GM18508 (cell line): ENCODE data around the gene MBNL3.

Source experiments
- ATAC-seq: cut with Tn5 transposase; IDR thresholded peaks from one replicate; pipeline ENCODE4 v1.9.1; 2021; ENCODE audit warnings: moderate number of reproducible peaks; ENCODE audit not compliant: insufficient read depth, unreplicated experiment

Gene MBNL3

DNA sequence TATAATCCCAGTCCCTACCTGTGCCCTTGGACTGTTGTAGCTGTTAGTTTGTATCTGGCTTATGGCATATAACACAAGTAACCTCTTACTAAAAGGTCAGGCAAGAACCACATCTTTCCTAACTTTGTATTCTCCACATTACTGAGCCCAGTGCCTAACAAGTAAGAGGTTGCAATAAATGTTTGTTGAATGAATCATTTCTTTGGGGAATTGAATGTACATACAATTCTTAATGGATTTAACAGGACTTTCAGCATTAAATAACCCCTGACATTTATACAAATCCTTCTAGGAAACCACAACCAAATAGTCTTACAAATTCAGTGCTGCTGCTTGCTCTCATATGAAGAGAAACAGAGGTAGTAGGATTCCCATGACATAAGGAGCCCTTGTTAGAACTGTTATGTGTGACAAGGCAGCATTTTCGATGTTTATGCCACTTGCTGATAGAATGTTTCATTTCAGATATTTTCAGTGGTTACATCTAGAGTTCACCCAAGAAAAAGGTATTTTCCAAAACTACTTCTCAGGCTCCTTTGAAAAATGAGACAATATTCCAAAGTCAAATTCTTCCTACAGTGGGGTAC is 62.0 kb downstream of the MBNL3 start:
- no peak for ATAC-seq

DNA sequence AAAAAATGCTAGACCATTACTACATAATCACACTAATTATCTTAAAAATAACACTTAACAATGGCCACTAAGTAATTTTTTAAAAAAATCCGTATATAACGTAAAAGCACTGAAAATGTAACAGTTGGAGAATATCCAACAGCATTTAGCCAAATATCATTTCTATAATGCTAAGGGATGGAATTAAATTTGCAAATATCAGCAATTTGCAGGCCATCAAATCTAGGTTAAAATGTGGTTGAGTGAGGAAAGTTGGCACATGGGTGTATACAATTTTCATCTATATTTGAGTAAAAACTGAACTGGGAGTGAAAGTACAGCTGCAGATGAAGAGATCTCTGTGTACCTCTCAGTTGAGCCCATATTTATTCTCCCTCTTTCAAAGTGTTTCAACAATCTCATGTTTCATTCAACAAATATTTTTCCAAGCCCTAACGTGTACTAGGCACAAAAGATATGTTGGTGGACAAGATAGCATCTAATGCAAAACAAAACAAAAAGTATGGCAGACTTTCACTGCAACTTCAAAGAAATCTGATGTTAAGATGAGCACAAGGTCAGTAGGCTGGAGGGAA is 63.0 kb downstream of the MBNL3 start:
- ATAC-seq, result no peak

DNA sequence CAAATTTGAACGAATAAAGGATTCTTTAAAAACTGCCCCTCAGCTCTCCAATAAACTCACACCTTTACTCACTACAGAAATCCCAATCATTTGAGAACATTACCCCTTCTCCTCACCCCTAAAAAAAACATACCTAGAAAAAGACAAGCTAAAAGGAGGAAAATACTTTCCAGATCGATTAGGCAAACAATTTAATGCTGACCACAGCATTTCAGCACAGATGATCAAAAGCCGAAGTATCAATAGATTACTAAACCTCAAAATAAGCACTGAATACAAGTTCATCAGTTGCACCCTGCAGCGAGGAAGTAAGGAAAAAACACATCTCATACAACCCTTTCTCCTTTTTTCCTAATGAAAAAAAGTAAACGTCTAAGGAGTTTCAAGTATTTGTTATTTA is 65.5 kb downstream of the MBNL3 start:
- no peak for ATAC-seq

DNA sequence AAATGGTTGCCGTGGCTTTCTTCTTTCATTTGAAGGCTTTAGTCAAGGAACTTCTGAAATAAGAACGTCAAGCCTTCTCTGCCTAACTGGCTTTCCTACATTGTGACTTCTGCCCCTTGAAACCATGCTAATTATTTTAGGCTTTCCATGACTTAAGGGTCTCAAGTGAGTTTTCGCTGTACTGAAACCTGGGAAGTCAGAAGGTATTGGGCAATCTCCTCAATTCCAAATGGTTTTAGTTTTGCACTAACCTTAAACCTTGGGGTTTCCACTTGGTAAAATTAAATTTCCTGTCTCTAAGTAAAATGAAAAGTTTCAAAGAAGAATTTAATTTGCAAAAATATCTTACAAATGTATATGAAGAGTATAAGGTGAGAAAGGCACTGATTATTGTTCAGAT is 73.8 kb downstream of the MBNL3 start:
- no peak for ATAC-seq

DNA sequence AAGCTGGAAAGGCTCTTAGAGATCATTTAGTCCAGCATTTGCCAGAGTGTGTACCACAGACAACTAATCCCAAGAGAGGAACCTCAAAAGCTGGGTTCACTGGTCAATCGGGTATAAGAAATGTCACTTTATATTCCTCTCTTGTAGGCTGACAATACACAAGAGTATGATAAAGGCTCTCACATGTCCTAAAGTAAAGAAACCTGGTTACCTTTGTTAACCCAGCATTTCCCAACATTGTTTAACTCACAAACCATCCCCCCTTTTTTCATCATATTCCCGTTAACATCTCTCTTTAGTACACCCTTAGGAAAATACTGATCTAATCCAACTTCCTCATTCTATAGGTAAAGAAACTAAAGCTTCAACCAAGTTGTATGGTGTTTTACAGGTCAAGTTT is 74.4 kb downstream of the MBNL3 start:
- no peak for ATAC-seq

DNA sequence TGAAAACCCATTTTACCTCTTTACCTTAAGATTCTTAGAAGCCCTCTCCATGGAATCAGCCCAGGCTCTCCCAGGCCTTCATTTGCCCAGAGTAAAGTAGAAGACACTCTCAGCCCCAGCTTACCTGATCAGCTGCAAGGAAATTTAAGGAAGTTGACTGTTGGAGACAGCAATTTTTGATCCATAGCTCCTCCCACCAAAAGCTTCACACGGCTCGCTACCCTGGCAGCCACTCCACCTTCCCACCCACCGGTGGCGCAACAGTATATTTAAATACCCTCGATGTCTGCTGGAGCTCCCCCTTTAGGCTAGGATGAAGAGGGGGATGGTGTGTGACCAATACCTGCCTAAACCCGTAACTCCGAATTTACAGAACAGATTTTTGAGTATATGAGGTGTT is 75.4 kb downstream of the MBNL3 start:
- ATAC-seq, result no peak

DNA sequence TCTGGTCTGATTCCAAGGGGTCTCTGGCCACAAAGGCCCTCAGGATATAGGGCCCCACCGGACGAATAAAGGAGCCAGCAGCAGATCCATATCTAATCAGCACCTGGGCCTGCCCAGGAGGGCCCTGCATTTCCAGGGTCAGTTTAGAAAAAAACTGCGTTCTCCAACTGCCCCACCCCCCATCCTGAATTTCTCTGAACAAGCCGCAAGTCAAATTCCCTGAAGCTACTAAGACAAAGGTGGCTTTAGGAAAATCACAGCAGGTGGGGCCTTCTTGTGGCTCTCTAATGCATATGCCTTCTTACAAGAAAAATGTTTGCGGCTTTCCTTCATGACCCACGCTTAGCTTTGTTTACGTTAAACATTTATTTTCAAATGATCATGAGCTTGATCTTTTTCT is 76.6 kb downstream of the MBNL3 start:
- ATAC-seq, result no peak

DNA sequence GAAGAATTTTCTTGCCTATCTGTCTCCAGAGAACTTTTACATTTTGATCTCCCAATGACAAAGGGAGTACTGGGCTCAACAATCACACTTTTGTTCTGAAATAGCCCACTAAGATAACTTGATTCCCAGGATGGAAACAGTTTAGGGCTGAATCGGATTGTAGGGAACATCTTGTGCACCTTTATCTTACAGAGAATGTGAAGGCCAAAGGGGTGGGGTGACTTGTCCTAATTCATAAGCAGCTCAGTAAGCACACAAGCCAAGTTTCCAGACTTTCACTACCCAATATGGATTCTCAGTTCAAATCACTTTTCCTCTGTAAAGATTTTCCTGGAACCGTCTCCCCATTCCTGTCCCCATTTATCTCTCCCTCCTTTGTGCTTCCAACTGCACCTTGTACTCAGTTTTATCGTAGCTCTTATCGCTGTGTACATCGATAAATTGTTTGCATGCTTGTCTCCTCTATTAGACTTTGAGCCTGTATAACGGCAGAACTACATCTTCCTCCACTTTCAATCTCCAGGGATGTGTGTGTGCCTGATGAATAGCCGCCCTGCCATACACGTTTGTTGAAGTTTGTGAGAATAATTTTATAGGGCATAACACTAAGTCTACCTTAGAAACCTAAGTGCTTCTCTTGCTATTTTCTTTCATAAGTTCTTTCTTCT is 77.4 kb downstream of the MBNL3 start:
- no peak for ATAC-seq

DNA sequence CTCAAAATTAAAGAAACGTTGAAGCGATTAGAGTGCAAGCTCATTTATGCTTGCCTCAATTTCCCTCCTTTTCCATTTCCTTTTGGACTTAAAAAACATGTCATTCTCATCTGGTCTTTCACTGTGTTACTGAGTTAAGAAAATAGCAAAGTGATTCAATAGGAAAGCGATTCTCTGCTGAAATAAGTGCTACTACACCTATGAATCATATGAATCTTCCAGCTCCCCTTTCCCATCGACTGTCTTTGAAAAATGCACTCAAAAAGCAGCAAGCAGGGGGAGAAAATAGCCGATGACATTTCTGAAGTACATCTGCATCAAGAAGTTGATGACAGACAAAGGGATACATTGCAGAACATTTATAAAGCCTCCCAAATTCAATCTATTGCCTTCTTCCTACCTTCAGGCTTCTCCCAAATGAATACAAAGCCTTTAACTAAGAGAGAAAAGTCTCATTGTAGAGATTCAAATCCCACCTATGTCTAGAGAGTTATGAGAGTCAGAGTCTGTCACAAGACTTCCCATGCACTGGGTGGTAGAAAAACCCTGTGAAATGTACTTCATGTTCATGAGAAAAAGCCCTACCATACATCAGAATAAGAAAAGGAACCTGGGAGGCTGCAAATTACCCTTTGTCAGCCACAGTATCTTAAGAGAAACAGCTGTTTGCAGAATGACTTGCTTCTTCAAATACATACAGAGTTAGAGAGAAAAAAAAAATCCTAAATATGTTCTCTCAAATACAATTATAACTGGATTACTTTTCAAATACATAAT is 78.9 kb downstream of the MBNL3 start:
- no peak for ATAC-seq

DNA sequence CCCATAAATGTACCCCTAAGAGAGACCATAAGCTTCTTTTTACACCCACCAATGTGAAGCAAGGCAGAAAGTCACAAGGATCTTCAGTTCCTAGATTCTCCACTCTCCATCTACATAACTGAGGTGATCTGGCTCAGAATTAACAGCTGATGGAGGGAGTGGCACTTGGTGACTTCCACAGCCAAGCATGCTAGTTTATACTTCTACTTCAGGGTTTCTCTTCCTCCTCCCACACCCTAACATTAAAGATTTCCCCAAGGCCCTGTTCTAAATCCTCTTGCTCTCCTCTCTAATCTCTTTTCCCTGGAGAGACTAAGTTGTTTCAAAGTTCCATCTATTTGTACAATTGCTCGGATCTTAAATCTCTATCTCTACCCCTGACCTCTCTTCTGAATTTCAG is 81.1 kb downstream of the MBNL3 start:
- no peak for ATAC-seq

DNA sequence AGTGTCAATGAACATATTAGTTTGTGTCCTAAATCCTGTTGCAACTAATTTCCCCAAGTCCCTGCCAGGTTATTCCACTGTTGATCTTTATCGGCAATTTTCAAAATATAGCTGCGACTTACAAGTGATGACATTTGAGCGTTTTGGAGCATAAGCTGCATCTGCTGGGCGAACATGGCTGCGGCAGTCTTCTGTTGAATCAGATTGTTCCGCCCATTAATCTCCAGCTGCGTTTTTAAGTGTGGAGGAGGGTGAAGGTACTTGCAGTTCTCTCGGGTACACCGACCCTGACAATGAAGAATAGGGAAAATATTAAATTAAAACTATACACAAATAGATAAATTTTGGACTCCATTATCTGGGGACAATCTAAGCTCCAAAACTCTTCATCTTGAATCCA is 82.7 kb downstream of the MBNL3 start:
- ATAC-seq, result no peak

DNA sequence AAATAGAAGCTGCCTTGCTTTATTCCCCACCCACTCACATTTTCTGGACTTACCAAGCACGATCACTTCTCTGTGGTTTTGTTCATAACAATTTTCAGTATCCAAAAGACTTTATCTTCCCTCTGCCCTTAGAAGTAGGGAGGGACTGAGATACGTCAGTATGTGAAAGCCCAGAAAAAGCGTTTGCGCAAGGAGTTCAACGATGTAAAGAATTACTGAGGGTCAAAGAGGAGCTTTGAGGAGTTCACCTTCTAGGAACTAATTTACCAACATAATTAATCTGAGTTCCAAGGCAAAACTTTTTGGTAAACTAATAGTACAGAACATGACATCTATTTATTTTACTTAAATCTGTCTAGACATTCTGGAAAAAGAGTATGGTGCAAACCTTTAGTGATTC is 84.6 kb downstream of the MBNL3 start:
- ATAC-seq, result no peak

DNA sequence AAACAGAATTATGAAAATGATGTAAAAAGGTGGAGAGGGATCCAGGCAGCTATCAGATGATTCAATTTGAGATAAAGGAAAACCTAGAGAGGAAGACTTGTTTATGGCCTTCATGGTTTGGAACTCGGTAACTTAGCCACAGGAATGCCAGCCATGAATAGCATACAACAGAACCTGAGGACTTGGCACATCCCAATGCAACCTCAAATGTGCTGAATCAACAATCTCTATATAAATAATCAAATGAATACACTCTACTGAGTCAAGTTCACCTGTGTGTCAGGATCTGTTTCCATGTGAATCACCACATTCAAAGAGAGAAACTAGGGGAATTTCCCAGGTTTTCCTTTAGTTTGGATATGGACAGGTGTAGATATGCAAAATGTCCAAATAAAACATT is 86.9 kb downstream of the MBNL3 start:
- ATAC-seq, result no peak

DNA sequence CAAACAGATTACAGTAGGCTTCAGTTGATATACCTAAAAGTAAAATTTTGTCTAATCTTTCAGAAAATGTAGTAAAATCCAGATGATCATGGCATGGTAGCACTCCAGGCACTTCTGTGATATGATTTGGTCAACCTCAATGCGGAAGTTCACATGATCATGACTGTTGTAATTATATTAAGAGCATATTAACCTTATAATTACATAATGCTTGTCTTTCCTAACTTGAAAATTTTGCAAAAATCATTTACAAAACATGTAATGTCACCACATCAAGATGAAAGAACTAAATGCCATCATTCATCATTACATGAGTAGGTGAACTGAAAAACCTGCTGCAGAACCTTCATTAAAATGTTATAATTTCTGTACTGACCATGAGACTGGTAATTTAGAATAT is 88.1 kb downstream of the MBNL3 start:
- ATAC-seq, result no peak

DNA sequence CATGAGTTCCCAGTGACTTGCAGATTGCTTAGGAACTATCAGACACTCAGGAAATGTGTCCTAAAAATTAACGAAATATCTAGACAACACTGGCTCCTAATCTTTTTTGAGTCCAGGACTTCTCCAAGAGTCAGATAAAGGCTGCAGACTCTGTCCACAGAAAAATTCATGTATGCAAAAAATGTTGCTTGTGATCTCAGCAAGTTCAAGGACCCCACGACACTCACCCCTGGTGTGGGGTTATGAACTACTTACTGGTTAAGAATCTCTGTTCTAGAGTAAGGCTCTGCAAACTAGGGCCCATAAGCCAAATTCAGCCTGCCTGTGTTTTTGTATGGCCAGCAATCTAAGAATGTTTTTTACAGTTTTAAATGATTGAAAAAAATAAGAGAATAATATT is 93.2 kb downstream of the MBNL3 start:
- no peak for ATAC-seq

DNA sequence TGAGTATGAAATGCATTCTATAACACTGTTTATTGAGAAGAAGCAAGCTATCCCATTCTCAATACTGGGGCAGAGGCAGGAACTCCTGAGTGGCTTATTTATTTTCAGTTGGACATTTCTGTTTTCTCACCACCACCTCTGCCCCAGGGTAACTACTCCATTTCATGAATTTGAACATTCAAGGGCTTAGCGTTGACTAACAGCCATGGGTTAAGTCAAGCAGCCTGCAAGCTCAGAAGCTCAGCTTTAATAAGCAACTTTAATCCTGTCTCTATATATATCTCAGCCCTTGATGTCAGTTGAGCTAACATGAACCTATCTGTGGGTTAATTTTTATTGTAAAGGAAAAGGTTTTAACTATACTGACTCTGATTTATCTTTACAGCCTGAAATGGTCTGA is 93.8 kb downstream of the MBNL3 start:
- no peak for ATAC-seq

DNA sequence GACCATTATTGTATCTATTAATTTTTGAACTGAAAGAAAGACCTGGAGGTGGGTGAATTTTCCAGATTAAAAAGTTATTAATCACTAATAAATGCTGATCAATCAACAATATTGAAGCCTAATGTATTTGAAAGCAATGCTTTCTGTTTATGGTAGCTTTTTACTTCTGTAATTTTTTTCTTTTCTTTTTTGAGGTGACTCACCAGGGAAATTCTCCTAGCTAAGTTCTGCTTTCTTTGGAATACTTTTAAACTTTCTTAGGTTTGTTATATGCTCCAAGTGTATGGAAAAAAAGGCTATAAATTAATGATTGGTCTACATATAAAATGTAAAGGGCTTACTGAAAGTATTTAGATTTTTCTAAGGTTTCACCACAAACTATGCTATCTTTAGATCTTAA is 94.2 kb downstream of the MBNL3 start:
- no peak for ATAC-seq

DNA sequence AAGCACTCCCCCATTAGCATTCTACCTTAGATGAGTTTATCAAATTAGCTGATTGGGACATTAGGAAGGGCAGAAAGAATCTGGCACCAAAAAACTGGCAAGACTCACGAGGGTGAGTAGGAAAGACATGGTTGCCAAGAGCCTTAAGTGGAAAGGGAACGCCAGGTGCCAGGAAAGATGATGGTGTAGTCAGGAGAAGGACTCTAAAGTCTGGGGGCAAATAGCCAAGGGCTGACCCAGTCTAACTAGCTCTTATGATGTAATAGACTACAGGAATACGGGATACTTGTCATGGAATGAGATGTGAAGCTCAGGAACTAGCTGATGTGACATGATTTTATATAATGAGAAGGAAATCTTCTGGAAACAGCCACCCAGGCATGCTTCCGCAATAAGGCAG is 94.8 kb downstream of the MBNL3 start:
- no peak for ATAC-seq

DNA sequence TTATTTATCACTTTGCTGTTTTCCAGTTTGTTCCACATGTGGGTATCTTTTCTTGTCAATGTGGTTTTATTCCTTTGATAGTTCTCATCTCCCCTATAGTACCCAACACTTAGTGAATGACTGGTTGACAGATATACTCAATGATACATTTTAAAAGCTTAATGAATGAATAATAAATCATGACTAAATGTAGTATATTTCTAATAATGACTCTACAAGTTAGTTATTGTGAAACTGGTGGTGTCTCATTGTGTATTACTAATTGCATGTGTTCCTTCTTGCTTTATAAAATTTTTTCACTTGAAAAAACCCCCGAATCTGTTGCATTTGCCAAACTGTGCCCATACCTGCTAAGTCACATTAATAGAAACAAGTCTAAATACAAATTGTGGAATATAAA is 95.4 kb downstream of the MBNL3 start:
- ATAC-seq, result no peak

DNA sequence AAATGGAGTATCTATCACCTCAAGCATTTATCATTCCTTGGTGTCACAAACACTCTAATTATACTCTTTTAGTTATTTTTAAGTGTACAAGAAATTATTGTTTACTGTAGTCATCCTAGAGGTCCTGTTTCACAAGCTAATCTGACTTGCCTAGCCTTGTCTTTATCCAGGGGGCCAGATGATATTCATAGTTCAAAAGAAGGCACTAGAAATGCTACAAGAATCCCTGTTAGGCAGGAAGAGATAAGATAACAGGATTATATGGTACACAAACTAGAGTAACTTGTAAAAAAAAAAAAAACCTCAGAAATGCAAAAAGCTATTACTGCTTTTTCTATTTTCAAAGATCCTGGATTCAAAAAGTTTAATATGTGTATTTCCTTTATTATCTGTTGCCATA is 95.8 kb downstream of the MBNL3 start:
- no peak for ATAC-seq

DNA sequence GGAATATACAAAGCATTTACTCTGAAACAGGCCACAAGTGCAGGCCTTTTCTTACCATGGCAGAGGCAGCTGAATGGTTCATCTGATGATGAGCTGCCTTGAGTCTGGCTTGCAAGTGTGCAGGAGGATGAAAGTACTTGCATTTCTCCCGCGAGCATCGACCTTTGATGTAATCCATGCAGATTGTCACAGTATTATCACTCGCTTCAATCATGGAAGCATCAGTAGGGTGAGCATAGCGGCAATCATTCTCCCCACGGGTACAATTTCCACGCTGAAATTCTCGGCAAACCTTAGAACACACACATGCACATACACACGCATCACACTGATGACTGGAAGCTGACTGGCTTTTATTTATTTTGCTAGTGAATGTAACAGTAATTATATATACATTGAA is 98.0 kb downstream of the MBNL3 start:
- ATAC-seq, result no peak

DNA sequence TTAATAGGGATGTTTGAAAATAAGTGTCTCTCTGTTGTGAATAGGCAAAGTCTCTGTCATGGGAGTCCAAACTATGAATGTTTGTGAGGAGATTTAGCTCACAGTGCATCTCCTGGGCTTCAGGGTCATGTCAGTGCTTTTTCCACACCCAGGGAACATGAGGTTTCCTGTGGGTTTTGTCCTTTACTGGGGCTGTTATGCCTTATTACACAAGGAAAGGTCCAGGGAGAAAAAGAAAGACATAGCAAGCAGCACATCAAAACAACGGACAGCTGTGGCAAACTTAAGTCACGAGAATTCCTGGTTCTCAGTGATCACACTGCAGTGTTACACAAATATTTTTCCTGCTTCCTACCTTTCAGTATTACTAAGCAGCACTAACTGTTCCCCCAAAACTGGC is 99.4 kb downstream of the MBNL3 start:
- ATAC-seq, result no peak
